Esophagus squamous epithelium (tissue), 5 donors: ENCODE measurements around the gene ARL17A. TPM values are rescaled to one million over a fixed set of nuclear protein-coding genes. Genes with fewer than 3 reads are reported as not detected.
"Not testable (repeated sequence)": the region's sequence is repeated elsewhere in the genome, so short reads cannot be mapped to it uniquely, and the experiment has no call there.

Experiments used
- DNase-seq: peaks from one replicate; lab custom pipeline; 2025; lab: John Stamatoyannopoulos, UW
- H3K27ac ChIP-seq, 4 donors: fragments of 200-600 bp; sonication (generic); one replicate each; pipeline ENCODE4 v1.5.1; 2016 to 2019; ENCODE audit warnings: mild to moderate bottlenecking in 1 of 4
- H3K27me3 ChIP-seq, 4 donors: fragments of 200-600 bp; sonication (generic); 1 replicate in 3 of 4; 2 replicates in 1 of 4; pipeline versions ENCODE4 v1.5.1 to v1.6.0; 2017 to 2021; ENCODE audit warnings: antibody characterized with exemption in 1 of 4
- H3K36me3 ChIP-seq, 3 donors: fragments of 200-600 bp; sonication (generic); one replicate each; pipeline ENCODE4 v1.5.1; 2016 to 2019
- H3K4me1 ChIP-seq, 3 donors: fragments of 200-600 bp; sonication (generic); one replicate each; pipeline ENCODE4 v1.5.1; 2017 to 2019
- H3K4me3 ChIP-seq, 4 donors: fragments of 200-600 bp; sonication (generic); 1 replicate in 3 of 4; 2 replicates in 1 of 4; pipeline ENCODE4 v1.5.1; 2016 to 2019; ENCODE audit warnings: mild to moderate bottlenecking in 2 of 4, moderate library complexity in 1 of 4
- H3K9me3 ChIP-seq, 3 donors: fragments of 200-600 bp; sonication (generic); one replicate each; pipeline ENCODE4 v1.5.1; 2016 to 2019
- WGBS, 2 donors: methylation state at CpG; one replicate each; pipeline ENCODE4 v1.1.5; 2018; 5-methylcytosine and 5-hydroxymethylcytosine counted together
- intact Hi-C: fragments of 100-400 bp; cut with DNase I; formaldehyde crosslinking; loops from one replicate; pipeline ENCODE4 v1.15.0; 2022
- total RNA-seq, 4 donors: library from RNA; depleted of rRNA; stranded (reverse); fragments of >200 nt; gene quantifications; one replicate each; pipeline ENCODE4 v1.1.0, GENCODE V29; 2016
- donor health status: DM: yes; HTN: yes; CAD: no.

Gene ARL17A
- total RNA-seq, 4 donors from 2014 or later: 2.0 to 12.4 (median 6.8) TPM

GRCh38 chr17:46591332-46591731 is 11.8 kb upstream of the ARL17A start:
- H3K27me3 ChIP-seq, H3K9me3 ChIP-seq, H3K36me3 ChIP-seq, DNase-seq, intact Hi-C loops, H3K27ac ChIP-seq, H3K4me1 ChIP-seq, H3K4me3 ChIP-seq: not testable (repeated sequence)
- WGBS, 2 donors: no CpG with 5 or more reads among the region's 7 CpGs

GRCh38 chr17:46590157-46591146 is 11.0 kb upstream of the ARL17A start, which contains the start of gene NSF:
Gene NSF, plus strand, starts transcription at chr17:46590669. Its CDS starts 107 bp downstream, at chr17:46590776.
- H3K4me3 ChIP-seq, DNase-seq, H3K27ac ChIP-seq, H3K36me3 ChIP-seq, H3K9me3 ChIP-seq, H3K27me3 ChIP-seq, intact Hi-C loops, H3K4me1 ChIP-seq: not testable (repeated sequence)
- no CpG with 5 or more reads among the region's 95 CpGs for WGBS, 2 donors

GRCh38 chr17:46585444-46585843 is 6.0 kb upstream of the ARL17A start:
- H3K27ac ChIP-seq, DNase-seq, H3K4me1 ChIP-seq, intact Hi-C loops, H3K4me3 ChIP-seq, H3K9me3 ChIP-seq, H3K36me3 ChIP-seq, H3K27me3 ChIP-seq: not testable (repeated sequence)
- WGBS, 2 donors: no CpG with 5 or more reads among the region's 3 CpGs

- H3K9me3 ChIP-seq, H3K4me1 ChIP-seq, DNase-seq, intact Hi-C loops, H3K27me3 ChIP-seq, H3K36me3 ChIP-seq: not testable (repeated sequence)
- WGBS, 2 donors: 2% methylated on average over 4 of the region's 18 CpGs; no CpG with 5 or more reads in 1 of the 2 donors
- peak overlapping the region; percentile 59 to 74 (median 68) for H3K27ac ChIP-seq
- H3K4me3 ChIP-seq: peak overlapping the region in 3 of 4 donors; percentile 19 to 54 (median 31)
Measured at GRCh38 chr17:46580082-46580481, 591 bp upstream of the ARL17A start.

- no CpG with 5 or more reads among the region's 4 CpGs for WGBS, 2 donors
- H3K27ac ChIP-seq, H3K27me3 ChIP-seq, H3K4me1 ChIP-seq, H3K36me3 ChIP-seq, DNase-seq, intact Hi-C loops, H3K9me3 ChIP-seq, H3K4me3 ChIP-seq: not testable (repeated sequence)
Measured at GRCh38 chr17:46571796-46572195, 7.7 kb downstream of the ARL17A start.

- H3K36me3 ChIP-seq, DNase-seq, intact Hi-C loops, H3K4me1 ChIP-seq, H3K4me3 ChIP-seq, H3K9me3 ChIP-seq, H3K27me3 ChIP-seq, H3K27ac ChIP-seq: not testable (repeated sequence)
- no CpG with 5 or more reads among the region's 1 CpG for WGBS, 2 donors
Measured at GRCh38 chr17:46566980-46567379, 12.5 kb downstream of the ARL17A start.

GRCh38 chr17:46566284-46566683 is 13.2 kb downstream of the ARL17A start:
- H3K27me3 ChIP-seq, H3K36me3 ChIP-seq, H3K4me1 ChIP-seq, DNase-seq, intact Hi-C loops, H3K4me3 ChIP-seq, H3K27ac ChIP-seq, H3K9me3 ChIP-seq: not testable (repeated sequence)
- no CpG with 5 or more reads among the region's 2 CpGs for WGBS, 2 donors

- H3K36me3 ChIP-seq, DNase-seq, intact Hi-C loops, H3K9me3 ChIP-seq, H3K27me3 ChIP-seq, H3K4me3 ChIP-seq, H3K4me1 ChIP-seq, H3K27ac ChIP-seq: not testable (repeated sequence)
- no CpG with 5 or more reads among the region's 3 CpGs for WGBS, 2 donors
Measured at GRCh38 chr17:46560048-46560447, 19.4 kb downstream of the ARL17A start.

GRCh38 chr17:46559155-46559554 is 20.3 kb downstream of the ARL17A start:
- H3K27ac ChIP-seq, H3K27me3 ChIP-seq, H3K36me3 ChIP-seq, H3K4me3 ChIP-seq, H3K4me1 ChIP-seq, H3K9me3 ChIP-seq, intact Hi-C loops, DNase-seq: not testable (repeated sequence)
- no CpG with 5 or more reads among the region's 20 CpGs for WGBS, 2 donors

GRCh38 chr17:46548607-46549006 is 30.9 kb downstream of the ARL17A start:
- H3K27ac ChIP-seq, H3K4me1 ChIP-seq, H3K4me3 ChIP-seq, DNase-seq, H3K36me3 ChIP-seq, intact Hi-C loops, H3K9me3 ChIP-seq, H3K27me3 ChIP-seq: not testable (repeated sequence)
- WGBS, 2 donors: 87 to 97% methylated on average over 7 to 9 of the region's 10 CpGs

- DNase-seq, H3K27me3 ChIP-seq, H3K27ac ChIP-seq, H3K4me3 ChIP-seq, intact Hi-C loops, H3K9me3 ChIP-seq, H3K4me1 ChIP-seq, H3K36me3 ChIP-seq: not testable (repeated sequence)
- WGBS, 2 donors: 98% methylated on average over 9 of the region's 22 CpGs; no CpG with 5 or more reads in 1 of the 2 donors
Measured at GRCh38 chr17:46534716-46535115, 44.8 kb downstream of the ARL17A start.

- H3K27me3 ChIP-seq, intact Hi-C loops, H3K9me3 ChIP-seq, H3K4me1 ChIP-seq, H3K36me3 ChIP-seq, H3K27ac ChIP-seq, DNase-seq, H3K4me3 ChIP-seq: not testable (repeated sequence)
- 76% methylated on average over 3 of the region's 11 CpGs; no CpG with 5 or more reads in 1 of the 2 donors for WGBS, 2 donors
Measured at GRCh38 chr17:46512168-46512567, 67.3 kb downstream of the ARL17A start, which contains the start of gene LRRC37A2. Gene LRRC37A2, plus strand, starts transcription at chr17:46512468. Its CDS starts 245 bp downstream, at chr17:46512713.

- H3K27ac ChIP-seq, H3K4me1 ChIP-seq, DNase-seq, H3K27me3 ChIP-seq, intact Hi-C loops, H3K36me3 ChIP-seq, H3K9me3 ChIP-seq, H3K4me3 ChIP-seq: not testable (repeated sequence)
- 88% methylated on average over 4 of the region's 7 CpGs; no CpG with 5 or more reads in 1 of the 2 donors for WGBS, 2 donors
Measured at GRCh38 chr17:46505896-46506295, 73.6 kb downstream of the ARL17A start.
